DOHH2 (cell line): ENCODE results near the gene RIOX2.

Experiments used
- H3F3A ChIP-seq: fragments of 200-600 bp; sonication (generic), shearing (Covaris generic); 2 replicates; pipeline ENCODE4 v1.6.0; 2016; ENCODE audit warnings: antibody characterized with exemption, mild to moderate bottlenecking; ENCODE audit not compliant: control insufficient read depth, insufficient read depth
- H3K27ac ChIP-seq: fragments of 200-600 bp; sonication (generic); 2 replicates; pipeline ENCODE4 v1.5.1; 2014; ENCODE audit warnings: low read depth, mild to moderate bottlenecking, low read length, moderate library complexity
- H3K27me3 ChIP-seq: fragments of 200-600 bp; sonication (generic); 2 replicates; pipeline ENCODE4 v1.6.1; 2014; ENCODE audit warnings: mild to moderate bottlenecking, low read length, mixed read lengths; ENCODE audit not compliant: control insufficient read depth
- H3K36me3 ChIP-seq: fragments of 200-600 bp; sonication (generic); 2 replicates; pipeline ENCODE4 v1.6.1; 2014; ENCODE audit warnings: mild to moderate bottlenecking, low read length, moderate library complexity, mixed read lengths; ENCODE audit not compliant: control insufficient read depth
- H3K4me1 ChIP-seq: fragments of 200-600 bp; sonication (generic); 2 replicates; pipeline ENCODE4 v1.6.1; 2014; ENCODE audit warnings: mild to moderate bottlenecking, low read length, mixed read lengths; ENCODE audit not compliant: control insufficient read depth
- H3K4me2 ChIP-seq: fragments of 200-600 bp; sonication (generic); 2 replicates; pipeline ENCODE4 v1.6.0; 2014; ENCODE audit warnings: mild to moderate bottlenecking, low read length, moderate library complexity
- H3K4me3 ChIP-seq: fragments of 200-600 bp; sonication (generic); 2 replicates; pipeline ENCODE4 v1.5.1; 2014; ENCODE audit warnings: mild to moderate bottlenecking, low read length, mixed read lengths
- H3K79me2 ChIP-seq: fragments of 200-600 bp; sonication (generic); 2 replicates; pipeline ENCODE4 v1.6.1; 2014; ENCODE audit warnings: mild to moderate bottlenecking, low read length, mixed read lengths; ENCODE audit not compliant: control insufficient read depth
- H3K9me2 ChIP-seq: fragments of 200-600 bp; sonication (generic); replicated peaks from 2 replicates; pipeline ENCODE4 v1.6.1; 2014; ENCODE audit warnings: mild to moderate bottlenecking, low read length, mixed read lengths; ENCODE audit not compliant: control insufficient read depth
- H3K9me3 ChIP-seq: fragments of 200-600 bp; sonication (generic); 2 replicates; pipeline ENCODE4 v1.6.1; 2014; ENCODE audit warnings: antibody characterized with exemption, low read length, mixed read lengths; ENCODE audit not compliant: control insufficient read depth, insufficient read depth
- H4K20me1 ChIP-seq: fragments of 200-600 bp; sonication (generic); 2 replicates; pipeline ENCODE4 v1.6.0; 2014; ENCODE audit warnings: low read depth, mild to moderate bottlenecking, antibody characterized with exemption, low read length, moderate library complexity; ENCODE audit not compliant: control insufficient read depth, insufficient read depth
- EZH2phosphoT487 ChIP-seq: fragments of 200-600 bp; sonication (generic); IDR thresholded peaks from 2 replicates; pipeline ENCODE4 v1.6.1; 2017; ENCODE audit warnings: borderline replicate concordance, mild to moderate bottlenecking, antibody characterized with exemption, low read length, moderate library complexity, mixed read lengths
- TF ChIP-seq, protein P1 (sequence below): fragments of 200-600 bp; sonication (generic); IDR thresholded peaks from one replicate; pipeline ENCODE4 v1.5.1; 2014; ENCODE audit warnings: antibody characterized with exemption, mild to moderate bottlenecking, low read depth, low read length; ENCODE audit not compliant: poor library complexity, severe bottlenecking

The RIOX2 gene

DNA sequence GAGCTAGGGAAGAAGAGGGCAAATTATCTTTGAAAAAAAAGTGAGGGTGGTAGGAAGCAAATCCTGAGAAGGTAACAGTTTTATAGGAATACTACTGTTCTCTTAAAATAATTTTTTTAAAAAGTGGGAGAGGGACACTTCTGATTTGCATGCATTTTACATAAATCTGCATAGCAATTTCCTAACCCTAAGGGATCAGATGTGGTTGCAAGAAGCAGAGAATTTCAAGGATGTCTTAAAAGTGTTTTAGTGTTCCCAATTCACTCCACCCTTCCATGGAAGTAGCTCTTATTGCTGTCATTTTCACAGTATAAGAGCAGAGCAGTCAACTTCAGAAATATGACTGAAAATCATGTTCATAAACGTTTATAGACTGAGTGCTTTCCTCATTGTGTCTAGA lies 27.8 kb upstream of the RIOX2 start:
- Histone ChIP-seq H4K20me1 (no peaks in the 10 kb centered on the region), H3K27me3 (no peaks in the 10 kb centered on the region)

DNA sequence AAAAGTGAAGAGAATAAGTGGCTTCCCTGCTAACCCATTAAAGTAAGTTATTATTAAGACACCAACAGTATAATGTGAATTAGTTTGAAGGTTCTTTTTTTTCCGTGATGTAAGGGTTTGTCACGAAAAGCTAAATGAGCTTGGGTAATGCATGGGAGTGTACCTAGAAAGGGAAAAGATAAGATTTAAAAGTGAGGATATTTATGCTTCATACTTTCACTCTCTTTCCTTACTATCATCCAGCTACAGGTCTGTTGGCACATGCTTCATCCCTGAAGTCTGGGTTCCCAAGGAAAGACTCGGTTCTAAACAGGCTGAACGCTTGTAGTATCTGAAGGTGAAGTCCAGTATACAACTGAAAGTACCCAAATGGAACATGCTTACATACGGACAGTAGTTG lies 26.9 kb upstream of the RIOX2 start:
- Histone ChIP-seq H3K4me1 (peaks cover 11% of the 10 kb centered on the region), H3K9me3 (no peaks in the 10 kb centered on the region), H3K79me2 (no peaks in the 10 kb centered on the region), H3K27ac (no peak overlapping the region), H3K27me3 (no peaks in the 10 kb centered on the region), H3K4me2 (no peak overlapping the region), H3K4me3 (no peak overlapping the region), H3K9me2 (no peaks in the 10 kb centered on the region), H3K36me3 (no peaks in the 10 kb centered on the region), H3F3A (no peaks in the 10 kb centered on the region), H4K20me1 (no peaks in the 10 kb centered on the region)
- TF ChIP-seq, protein P1, sequence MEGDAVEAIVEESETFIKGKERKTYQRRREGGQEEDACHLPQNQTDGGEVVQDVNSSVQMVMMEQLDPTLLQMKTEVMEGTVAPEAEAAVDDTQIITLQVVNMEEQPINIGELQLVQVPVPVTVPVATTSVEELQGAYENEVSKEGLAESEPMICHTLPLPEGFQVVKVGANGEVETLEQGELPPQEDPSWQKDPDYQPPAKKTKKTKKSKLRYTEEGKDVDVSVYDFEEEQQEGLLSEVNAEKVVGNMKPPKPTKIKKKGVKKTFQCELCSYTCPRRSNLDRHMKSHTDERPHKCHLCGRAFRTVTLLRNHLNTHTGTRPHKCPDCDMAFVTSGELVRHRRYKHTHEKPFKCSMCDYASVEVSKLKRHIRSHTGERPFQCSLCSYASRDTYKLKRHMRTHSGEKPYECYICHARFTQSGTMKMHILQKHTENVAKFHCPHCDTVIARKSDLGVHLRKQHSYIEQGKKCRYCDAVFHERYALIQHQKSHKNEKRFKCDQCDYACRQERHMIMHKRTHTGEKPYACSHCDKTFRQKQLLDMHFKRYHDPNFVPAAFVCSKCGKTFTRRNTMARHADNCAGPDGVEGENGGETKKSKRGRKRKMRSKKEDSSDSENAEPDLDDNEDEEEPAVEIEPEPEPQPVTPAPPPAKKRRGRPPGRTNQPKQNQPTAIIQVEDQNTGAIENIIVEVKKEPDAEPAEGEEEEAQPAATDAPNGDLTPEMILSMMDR: no peak
- no peak for TF ChIP-seq EZH2phosphoT487

More for the DNA sequence above, 27.8 kb upstream of the RIOX2 start:
- Histone ChIP-seq H3K9me3 (no peaks in the 10 kb centered on the region), H3F3A (no peaks in the 10 kb centered on the region), H3K4me3 (no peak overlapping the region), H3K36me3 (no peaks in the 10 kb centered on the region), H3K9me2 (no peaks in the 10 kb centered on the region), H3K27ac (no peak overlapping the region), H3K4me1 (peaks cover 19% of the 10 kb centered on the region), H3K79me2 (no peaks in the 10 kb centered on the region), H3K4me2 (no peak overlapping the region)
- TF ChIP-seq EZH2phosphoT487: no peak
- TF ChIP-seq, protein P1: no peak

DNA sequence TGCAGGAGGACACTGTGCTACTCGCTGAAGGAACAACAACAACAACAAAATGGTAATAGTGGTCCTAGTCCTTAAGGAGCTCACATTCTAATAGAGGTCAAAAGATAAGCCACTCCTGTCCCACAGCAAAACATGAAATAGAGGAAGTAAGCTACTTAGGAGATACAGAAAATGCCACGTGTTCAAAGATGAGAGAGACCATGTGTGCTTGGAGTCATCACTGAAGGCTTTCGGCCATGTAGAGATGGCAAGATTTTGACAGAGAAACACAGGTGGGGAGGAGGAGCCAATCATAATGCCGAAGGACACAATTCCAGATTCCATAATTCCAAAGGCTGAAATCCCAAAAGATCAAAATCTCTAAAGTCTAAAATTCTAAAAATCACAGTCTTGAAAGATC lies 24.8 kb upstream of the RIOX2 start:
- Histone ChIP-seq H3K79me2 (no peaks in the 10 kb centered on the region), H3K4me2 (no peak overlapping the region)

More for the DNA sequence above, 24.8 kb upstream of the RIOX2 start:
- Histone ChIP-seq H3K27ac (no peak overlapping the region), H3K4me3 (no peak overlapping the region), H3K9me2 (no peaks in the 10 kb centered on the region), H3F3A (no peaks in the 10 kb centered on the region), H4K20me1 (no peaks in the 10 kb centered on the region), H3K36me3 (no peaks in the 10 kb centered on the region), H3K27me3 (0 out of 2 replicates have a peak, but pooled peaks cover 2% of the 10 kb centered on the region), H3K4me1 (no peaks in the 10 kb centered on the region), H3K9me3 (no peaks in the 10 kb centered on the region)
- TF ChIP-seq, protein P1: no peak
